ENCODE results near the gene ADGRB3. TPM values are rescaled to one million over a fixed set of nuclear protein-coding genes. Genes with fewer than 3 reads are reported as not detected.
"Not testable (repeated sequence)": the region's sequence is repeated elsewhere in the genome, so short reads cannot be mapped to it uniquely, and the experiment has no call there.

ADGRB3 gene
- total RNA-seq, 1 experiment from 2014 or later = 0.24 TPM

DNA sequence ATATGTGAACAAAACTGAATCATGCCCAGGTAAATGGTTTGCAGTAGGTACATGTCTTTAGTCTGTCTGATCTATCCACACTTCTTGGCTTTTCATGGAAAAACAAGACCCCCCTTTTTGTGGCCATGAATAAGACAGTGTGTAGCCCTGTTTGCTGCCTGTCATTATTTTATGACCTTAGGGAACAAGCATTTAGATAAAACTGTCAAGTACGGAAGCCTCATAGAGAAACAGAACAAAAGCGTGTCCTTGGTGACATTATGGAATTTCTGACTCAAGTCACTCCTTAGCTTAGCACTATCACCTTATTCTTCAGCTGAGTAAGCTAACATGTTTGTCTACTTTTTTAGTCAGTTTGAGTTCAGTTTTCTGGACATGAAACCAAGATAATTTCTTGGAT is 476.2 kb downstream of the ADGRB3 start:
- DNase-seq (ENCODE audit: low read depth) = no peak
- in situ Hi-C loops (cut with HindIII; ENCODE audit: low pct_unique_long_range_greater_than_20kb, low sequenced_read_pairs) = no loop called here

DNA sequence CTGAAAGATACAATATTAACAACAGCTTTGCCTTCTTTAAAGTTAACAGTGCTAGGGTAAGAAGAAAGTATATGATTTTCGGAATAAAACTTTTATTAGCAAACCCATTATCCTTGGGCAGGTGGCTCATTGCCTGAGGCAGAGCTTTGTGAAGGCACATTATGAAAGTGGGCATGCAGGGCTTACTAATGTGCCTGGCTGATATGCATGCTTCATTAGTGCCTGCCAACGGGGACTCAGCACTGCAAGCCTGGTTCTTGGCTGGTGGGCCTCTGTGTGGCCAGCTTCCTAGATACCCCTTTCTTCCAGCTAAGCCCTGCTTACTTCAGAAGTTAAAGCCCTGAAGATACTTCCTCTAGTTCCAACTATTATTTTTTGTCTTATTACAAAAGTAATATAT is 481.6 kb downstream of the ADGRB3 start:
- in situ Hi-C loops (cut with HindIII; ENCODE audit: low pct_unique_long_range_greater_than_20kb, low sequenced_read_pairs) = no loop called here
- no peak for DNase-seq (ENCODE audit: low read depth)

DNA sequence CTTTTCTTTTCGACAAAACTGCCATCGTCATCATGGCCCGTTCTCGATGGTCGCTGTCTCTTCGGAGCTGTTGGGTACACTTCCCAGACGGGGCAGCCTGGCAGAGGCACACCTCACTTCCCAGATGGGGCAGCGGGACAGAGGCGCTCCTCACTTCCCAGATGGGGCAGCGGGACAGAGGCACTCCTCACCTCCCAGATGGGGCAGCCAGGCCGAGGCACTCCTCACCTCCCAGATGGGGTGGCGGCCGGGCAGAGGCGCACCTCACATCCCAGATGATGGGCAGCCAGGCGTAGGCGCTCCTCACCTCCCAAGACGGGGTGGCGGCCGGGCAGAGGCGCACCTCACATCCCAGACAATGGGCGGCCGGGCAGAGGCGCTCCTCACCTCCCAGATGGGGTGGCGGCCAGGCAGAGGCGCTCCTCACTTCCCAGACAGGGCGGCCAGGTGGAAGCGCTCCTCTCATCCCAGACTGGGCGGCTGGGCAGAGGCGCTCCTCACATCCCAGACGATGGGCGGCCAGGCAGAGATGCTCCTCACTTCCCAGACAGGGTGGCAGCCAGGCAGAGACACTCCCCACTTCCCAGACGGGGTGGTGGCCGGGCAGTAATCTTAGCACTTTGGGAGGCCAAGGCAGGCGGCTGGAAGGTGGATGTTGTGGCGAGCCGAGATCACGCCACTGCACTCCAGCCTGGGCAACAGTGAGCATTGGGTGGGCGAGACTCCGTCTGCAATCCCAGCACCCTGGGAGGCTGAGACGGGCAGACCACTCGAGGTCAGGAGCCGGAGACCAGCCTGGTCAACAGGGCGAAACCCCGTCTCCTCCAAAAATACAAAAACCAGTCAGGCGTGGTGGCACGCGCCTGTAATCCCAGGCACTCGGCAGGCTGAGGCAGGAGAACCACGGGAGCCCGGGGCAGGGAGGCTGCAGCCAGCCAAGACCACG is 486.7 kb downstream of the ADGRB3 start:
- DNase-seq (ENCODE audit: low read depth); in situ Hi-C loops (cut with HindIII; ENCODE audit: low pct_unique_long_range_greater_than_20kb, low sequenced_read_pairs): not testable (repeated sequence)

DNA sequence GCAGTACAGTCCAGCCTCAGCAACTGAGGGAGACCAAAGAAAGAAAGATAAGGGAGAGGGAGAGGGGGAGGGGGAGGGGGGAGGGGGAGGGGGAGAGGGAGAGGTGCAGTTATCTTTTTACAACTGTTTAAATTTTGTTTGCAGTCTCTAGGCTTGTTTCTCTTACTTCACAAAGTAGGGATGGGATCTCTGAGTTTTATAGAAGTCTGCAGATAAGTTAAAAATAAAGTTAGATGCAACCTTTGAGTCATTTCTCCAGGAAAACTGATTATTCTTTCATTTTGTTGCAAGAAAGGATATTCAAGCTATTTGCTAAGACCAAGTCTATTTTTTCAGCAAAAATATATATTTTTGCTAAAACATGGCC is 487.3 kb downstream of the ADGRB3 start:
- DNase-seq (ENCODE audit: low read depth) = no peak
- in situ Hi-C loops (cut with HindIII; ENCODE audit: low pct_unique_long_range_greater_than_20kb, low sequenced_read_pairs) = no loop called here

DNA sequence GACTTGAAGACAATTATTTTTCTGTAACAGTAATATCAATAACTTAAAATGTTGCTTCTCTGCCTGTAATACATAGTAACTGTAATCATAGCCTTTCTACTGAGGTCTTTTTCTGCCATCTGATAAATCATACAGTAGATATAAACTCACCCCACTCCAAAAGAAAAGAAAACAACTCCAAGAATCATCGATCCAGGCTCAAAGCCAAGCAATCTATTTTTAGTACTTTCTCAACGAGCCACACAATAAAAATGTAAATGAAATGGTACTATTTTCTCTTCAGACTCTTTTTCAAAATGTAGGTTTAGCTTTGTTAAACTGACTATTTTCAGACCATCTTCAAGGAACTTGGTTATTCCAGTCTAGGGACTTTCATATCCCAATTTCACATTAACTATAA is 493.3 kb downstream of the ADGRB3 start:
- in situ Hi-C loops (cut with HindIII; ENCODE audit: low pct_unique_long_range_greater_than_20kb, low sequenced_read_pairs) = no loop called here
- DNase-seq (ENCODE audit: low read depth) = no peak

DNA sequence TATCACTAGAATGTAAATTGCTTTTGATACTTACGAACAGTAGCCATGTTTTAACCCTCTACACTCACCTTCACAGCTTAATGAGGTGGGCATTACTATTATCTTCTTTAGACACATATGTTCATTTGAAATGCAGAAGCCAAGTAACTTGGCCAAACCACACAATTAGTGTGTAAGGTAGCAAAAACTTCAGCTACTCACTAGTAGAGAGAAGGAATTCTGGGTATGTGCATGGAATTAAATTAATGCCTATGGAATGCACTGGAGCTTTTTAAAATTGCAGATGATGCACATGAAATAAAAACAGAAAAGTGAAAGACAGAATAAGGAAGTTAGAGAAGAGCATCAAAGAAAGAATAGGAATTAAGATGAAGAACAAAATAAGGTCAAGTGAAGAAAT is 494.0 kb downstream of the ADGRB3 start:
- in situ Hi-C loops (cut with HindIII; ENCODE audit: low pct_unique_long_range_greater_than_20kb, low sequenced_read_pairs) = no loop called here
- no peak for DNase-seq (ENCODE audit: low read depth)

DNA sequence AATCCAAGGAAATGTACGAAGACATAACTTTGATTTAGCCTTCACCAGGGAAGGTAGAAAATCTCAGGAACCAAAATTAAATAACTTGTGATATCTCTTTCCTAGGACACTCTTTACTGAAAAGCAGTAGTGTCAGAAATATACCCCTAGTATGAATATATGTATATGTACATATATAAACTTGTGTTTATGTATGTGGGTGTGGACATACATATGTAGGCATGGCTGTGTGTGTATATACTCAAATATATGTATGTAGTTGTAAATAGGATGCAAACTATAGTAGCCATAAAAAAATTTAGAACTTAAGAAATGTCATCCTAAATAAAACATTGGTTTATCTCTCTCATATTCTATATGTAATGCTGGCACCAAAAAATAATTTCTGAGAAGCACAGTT is 500.8 kb downstream of the ADGRB3 start:
- in situ Hi-C loops (cut with HindIII; ENCODE audit: low pct_unique_long_range_greater_than_20kb, low sequenced_read_pairs) = no loop called here
- DNase-seq (ENCODE audit: low read depth) = no peak

DNA sequence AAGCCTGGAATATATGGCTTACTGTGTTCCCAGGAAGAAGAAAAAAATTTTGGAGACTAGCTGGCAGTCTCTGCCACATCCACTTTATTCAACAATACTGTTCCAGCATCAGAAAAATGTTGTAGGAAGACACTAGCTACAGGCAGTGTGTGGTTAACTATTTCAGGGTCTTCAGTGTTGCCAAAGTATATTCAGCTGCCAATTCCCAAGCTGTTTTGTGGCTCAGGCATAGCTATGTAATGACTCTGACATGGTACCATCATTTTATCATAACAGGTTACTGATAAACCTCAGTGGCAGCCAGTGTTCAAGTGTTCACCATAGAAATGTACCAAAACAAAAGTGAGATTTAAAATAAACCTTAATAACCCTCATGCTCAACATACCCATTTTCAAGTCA is 503.1 kb downstream of the ADGRB3 start:
- DNase-seq (ENCODE audit: low read depth) = peak; percentile 3
- in situ Hi-C loops (cut with HindIII; ENCODE audit: low pct_unique_long_range_greater_than_20kb, low sequenced_read_pairs) = no loop called here

DNA sequence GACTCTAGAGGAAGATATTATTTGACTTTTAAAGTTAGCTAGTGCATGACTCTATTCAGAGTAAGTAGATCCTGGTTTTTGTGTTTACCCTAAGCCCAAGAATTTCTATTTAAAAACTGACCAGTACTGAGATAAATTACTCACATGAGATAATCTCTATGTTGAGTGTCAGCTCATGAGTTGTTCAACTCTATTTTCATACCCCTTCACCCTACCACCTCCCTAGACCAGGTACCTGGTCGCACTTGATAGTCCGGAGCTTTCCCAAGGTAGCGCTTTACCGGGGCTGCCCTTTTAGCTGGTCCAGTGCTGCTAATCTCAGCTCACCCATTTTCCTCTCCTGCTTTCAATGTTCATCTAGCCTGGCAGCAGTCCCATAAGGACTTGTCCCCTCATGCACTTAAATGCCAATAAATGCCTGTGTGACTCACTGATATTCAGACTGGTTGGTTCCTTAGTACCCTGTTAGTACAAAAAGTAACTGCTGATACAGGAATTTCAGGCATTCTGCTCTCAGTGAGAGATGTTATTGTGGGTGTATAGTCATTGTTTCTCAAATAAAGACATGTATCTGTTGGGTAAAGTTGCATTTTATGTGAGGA is 503.9 kb downstream of the ADGRB3 start:
- DNase-seq (ENCODE audit: low read depth) = peak; percentile 33

DNA sequence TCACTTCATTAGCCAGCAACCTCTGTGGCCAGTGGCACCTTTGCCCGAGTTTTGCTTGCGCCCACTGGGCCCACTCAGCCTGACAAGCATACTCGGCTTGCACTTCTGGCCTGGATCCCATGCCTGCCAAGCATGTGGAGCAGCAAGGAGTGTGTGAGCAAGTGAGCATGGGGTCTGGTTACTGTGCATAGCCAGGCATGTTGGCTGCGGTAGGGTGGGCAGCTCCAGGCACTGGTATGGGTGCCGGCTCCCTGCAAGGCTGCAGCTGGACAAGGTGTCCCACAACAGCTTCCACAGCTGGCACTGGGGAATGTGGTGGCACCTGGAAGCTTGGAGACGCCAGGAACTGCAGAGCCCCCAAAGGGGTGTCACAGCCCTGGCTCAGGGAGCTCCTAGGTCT is 510.0 kb downstream of the ADGRB3 start:
- in situ Hi-C loops (cut with HindIII; ENCODE audit: low pct_unique_long_range_greater_than_20kb, low sequenced_read_pairs) = no loop called here
- DNase-seq (ENCODE audit: low read depth) = no peak

More for the DNA sequence above, 503.9 kb downstream of the ADGRB3 start:
- in situ Hi-C loops (cut with HindIII; ENCODE audit: low pct_unique_long_range_greater_than_20kb, low sequenced_read_pairs) = no loop called here

DNA sequence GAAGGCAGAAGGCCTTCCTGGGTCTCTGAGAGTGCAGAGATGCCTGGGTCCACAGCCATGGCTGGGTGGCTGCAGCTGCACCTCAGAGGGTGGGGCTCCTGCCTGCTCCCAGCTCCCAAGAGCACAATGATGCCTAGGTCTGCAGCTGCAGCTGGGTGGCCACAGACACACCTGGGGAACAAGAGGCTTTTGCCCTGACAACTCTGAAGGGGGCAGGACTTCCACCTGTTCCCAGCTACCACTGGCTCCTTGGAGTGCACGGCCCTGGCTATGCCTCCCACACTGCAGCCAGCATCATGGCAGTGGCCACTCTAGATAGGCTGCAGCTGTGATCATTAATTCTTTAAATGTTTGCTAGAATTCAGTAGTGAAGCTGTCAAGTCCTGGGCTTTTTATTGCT is 511.3 kb downstream of the ADGRB3 start:
- in situ Hi-C loops (cut with HindIII; ENCODE audit: low pct_unique_long_range_greater_than_20kb, low sequenced_read_pairs) = no loop called here
- no peak for DNase-seq (ENCODE audit: low read depth)

DNA sequence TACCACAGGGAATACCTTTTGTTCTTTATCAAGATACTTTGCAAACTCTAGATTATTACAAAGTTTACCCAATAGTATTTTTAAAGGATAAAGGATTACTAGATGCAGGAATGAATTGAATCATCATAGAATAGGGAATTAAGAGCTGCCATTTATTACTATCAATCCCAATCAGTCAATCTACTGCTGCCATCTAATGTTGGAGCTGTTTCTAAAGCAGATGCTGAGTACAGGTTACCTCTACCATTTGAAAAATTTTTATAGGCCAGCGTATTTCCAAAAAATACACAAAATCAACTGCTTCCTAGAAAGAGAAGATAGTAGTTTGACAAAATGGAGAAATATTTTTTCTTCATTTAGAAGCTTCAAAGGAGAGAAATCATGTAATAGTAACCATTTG is 520.4 kb downstream of the ADGRB3 start:
- no peak for DNase-seq (ENCODE audit: low read depth)
- in situ Hi-C loops (cut with HindIII; ENCODE audit: low pct_unique_long_range_greater_than_20kb, low sequenced_read_pairs) = no loop called here

DNA sequence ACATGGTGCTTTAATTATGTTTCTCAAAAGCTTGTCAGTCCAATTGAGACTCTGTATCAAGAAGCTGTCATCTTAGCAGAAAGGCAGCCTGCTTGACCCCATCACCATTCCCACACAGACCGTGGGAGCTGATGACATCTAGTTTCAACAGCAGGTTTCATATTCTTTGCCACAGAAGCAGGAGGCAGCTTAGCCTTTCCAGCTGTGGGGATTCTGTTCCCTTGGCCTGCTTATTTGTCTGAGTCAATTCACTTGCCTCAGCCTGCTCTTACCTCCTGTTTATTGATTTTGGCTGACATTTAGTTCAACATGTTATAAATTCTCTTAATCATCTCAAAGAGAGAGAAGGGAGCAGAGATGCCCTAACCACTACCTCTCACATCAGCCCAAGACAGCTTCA is 527.7 kb downstream of the ADGRB3 start:
- DNase-seq (ENCODE audit: low read depth) = no peak
- in situ Hi-C loops (cut with HindIII; ENCODE audit: low pct_unique_long_range_greater_than_20kb, low sequenced_read_pairs) = no loop called here

DNA sequence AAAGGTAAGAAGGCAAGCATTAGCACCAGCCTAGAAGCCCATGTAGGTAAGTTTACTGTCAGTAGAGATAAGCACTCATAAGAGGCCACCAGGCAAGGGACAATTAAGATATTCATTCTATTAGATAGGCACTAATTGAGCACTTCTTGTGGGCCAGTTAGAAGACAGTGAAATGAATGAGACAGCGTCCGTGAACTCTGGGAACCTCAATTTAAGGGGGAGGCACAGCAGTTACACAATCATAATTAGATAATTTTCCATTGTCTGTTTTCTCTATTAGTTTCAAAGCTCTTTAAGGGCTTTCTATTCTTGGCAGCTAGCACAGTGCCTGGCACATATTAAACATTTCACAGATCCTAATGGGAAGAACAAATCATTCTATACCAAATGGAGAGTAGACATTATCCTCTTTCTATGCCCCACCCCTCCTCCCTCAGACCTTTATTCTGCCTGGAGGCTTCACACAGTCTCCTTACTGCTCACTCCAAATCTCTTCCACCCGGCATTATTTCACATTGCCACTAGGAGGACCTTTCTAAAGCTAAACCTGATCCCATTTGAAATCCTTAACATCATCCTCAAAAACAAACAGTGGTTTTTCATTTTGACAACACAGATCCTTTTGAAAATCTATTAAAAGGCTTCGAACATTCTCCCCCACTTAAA is 529.6 kb downstream of the ADGRB3 start:
- DNase-seq (ENCODE audit: low read depth) = no peak
- in situ Hi-C loops (cut with HindIII; ENCODE audit: low pct_unique_long_range_greater_than_20kb, low sequenced_read_pairs) = no loop called here

DNA sequence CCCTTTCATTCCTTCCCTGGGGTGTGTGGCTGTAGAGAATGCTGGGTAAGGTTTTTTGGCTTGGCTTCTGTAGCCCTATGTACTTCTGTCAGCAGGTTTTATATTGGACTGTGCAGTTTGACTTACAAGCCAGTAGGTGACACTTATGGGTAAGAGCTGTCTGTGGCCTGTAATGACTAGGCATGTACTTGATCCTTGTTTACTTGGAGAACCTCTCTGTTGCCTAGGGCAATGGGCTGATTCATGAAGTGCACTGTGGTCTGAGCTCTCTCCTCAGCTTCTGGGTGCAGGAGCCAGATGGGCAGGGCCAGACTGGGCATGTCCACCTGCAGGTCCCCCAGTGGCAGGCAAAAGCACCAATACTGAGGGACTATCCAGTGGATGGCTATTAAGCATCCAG is 544.6 kb downstream of the ADGRB3 start:
- peak; percentile 46 for DNase-seq (ENCODE audit: low read depth)
- in situ Hi-C loops (cut with HindIII; ENCODE audit: low pct_unique_long_range_greater_than_20kb, low sequenced_read_pairs) = no loop called here

DNA sequence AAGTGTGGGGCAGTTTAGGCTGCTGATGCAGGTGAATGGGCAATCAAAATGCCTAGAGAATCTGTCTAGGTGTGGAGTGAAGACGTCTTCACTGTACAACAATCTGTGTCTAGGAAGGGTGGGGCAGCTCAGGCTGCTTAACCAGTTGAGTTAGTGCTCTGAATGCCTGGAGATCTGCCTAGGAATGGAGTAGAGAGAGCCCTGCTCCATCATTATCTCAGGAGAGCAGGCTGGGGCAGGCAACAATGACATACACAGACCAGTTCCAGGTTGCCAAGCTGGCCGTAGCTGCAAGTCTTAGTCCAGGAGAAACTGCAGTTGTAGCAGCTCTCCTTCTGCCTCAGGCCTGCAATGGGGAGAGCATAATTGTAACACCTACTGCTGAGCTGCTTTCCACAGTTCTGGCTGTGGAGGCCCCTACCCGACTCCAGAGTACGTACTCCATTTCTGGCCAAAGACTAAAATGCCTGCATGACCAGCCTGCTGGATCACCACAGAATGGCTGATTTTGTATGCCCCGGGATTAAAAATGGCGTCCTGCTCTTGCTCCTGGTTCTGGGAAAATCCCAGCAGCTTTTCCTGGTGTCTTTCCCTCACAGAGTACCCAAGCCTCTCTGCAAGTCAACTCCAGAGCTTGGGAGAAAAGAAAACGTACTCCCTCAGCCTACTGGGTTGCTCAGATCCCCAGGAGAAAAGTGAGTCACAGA is 545.4 kb downstream of the ADGRB3 start:
- no peak for DNase-seq (ENCODE audit: low read depth)
- in situ Hi-C loops (cut with HindIII; ENCODE audit: low pct_unique_long_range_greater_than_20kb, low sequenced_read_pairs) = no loop called here

DNA sequence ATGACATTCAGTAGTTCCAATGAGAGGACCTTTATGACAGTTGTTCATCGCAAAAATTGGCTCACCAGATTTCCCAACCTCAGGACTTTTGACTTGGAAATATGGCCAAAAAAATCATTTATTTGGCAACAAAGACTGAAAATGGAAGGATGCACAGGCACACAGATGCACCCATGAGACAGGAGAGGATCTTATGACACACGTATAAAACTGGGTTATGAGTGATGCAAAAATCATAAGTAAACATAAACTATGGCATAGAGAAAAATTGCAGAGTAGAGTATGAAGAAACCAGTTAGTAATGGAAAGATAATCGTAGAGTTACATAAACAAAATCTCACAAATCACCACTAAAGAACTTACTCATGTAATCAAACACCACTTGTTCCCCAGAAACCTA is 546.9 kb downstream of the ADGRB3 start:
- in situ Hi-C loops (cut with HindIII; ENCODE audit: low pct_unique_long_range_greater_than_20kb, low sequenced_read_pairs) = no loop called here
- DNase-seq (ENCODE audit: low read depth) = no peak

DNA sequence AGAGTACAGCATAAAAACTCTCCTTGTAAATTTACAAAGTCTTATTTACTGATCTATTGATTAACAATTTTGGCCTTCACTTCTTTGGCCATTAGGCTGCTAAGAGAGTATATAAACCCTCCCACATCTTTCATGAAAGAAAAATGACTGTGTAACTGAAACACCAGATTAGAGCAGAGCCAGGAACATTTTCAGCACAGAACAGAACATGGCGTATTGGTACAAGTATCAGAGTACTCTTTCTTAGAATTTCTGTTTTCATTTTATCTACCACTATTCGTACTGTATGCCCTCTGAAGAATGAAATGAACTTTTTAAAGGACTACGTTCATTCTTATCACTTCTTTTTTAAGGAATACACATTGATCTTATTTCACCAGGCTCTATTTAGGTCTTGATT is 550.2 kb downstream of the ADGRB3 start:
- DNase-seq (ENCODE audit: low read depth) = no peak
- in situ Hi-C loops (cut with HindIII; ENCODE audit: low pct_unique_long_range_greater_than_20kb, low sequenced_read_pairs) = no loop called here

DNA sequence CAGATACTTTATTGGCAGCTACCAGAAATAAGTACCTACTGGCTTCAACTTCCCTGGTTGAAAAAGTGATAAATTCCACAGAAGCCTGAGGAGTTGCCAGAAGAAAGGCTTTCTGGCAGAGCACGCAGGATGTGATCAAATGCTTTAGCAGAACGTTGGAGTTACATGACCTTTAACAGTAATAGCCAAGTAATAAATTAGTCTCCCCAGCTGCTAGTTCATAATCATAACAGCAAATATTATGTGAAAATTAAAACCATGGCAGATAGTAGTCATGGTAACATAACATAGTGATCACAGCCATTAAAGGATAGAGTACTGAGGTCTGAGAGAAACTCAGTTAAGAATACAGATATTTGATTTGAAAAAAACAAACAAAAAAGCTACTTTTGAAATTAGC is 567.7 kb downstream of the ADGRB3 start:
- no peak for DNase-seq (ENCODE audit: low read depth)
- in situ Hi-C loops (cut with HindIII; ENCODE audit: low pct_unique_long_range_greater_than_20kb, low sequenced_read_pairs) = no loop called here
